Hippocampal formation (tissue), 2 donors: ENCODE data around the gene RMND5B.
A peak's percentile ranks its signal among the peaks of the same experiment; 100 is the strongest.
"Not testable (repeated sequence)": the region's sequence is repeated elsewhere in the genome, so short reads cannot be mapped to it uniquely, and the experiment has no call there.

Experiments used
- DNase-seq, 2 donors: peaks; one replicate each; lab custom pipeline; 2025; lab: John Stamatoyannopoulos, UW

Gene RMND5B

DNA sequence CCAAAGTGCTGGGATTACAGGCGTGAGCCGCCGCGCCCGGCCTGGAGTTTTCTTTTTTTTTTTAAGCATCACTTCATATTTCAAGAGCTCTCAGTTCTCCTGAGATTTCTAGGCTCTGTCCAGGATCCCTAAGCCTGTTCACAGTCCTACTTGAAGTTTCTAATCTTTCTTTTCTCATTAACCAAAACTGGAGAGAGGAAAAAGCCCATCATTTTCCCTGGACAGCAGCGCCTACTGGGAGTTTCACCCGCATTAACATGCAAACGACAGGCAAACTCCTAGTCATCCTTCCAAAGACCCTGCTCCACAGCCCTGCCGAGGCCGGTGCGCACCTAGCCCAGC is 609 bp upstream of the RMND5B start:
- not testable (repeated sequence) for DNase-seq

DNA sequence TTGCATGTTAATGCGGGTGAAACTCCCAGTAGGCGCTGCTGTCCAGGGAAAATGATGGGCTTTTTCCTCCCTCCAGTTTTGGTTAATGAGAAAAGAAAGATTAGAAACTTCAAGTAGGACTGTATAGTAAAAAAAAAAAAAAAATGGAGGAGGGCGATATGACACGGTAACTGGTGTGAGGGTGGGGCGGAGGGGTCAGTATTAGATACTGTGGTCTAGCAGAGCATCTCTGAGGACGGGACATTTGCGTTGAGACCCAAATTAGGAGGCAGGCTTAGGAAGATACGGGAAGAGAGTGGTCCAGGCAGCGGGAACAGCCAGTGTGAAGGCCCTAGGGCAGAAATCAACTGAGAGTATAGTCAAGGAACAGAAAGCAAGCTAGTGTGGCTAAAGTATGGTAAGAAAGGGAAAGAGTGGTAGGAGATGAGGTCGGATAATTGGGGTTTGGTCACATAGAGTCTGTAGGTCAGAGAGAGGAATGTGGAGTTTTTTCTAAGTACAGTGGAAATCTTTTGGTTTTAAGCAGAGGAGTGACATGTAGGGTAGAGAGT is 707 bp downstream of the RMND5B start:
- DNase-seq, result no peak

DNA sequence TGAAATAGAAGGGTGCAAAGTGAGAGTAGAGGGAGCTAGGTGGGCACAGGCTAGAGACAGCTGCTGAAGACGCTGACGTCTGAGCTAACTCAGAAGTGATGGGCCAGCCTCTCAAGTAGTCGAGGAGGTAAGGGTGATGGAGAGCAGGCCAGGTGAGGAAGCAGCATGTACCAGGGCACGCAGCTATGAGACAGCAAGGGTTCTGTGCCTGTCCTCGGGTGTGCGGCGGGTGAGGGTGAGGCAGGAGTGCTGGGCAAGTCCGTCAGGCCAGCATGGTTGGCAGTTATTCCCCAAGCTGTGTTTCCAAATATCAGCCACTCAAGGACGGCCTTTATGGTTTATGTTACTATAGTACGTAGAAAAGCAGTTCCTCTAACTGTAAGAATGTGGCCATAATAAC is 6.2 kb downstream of the RMND5B start:
- DNase-seq, result no peak

DNA sequence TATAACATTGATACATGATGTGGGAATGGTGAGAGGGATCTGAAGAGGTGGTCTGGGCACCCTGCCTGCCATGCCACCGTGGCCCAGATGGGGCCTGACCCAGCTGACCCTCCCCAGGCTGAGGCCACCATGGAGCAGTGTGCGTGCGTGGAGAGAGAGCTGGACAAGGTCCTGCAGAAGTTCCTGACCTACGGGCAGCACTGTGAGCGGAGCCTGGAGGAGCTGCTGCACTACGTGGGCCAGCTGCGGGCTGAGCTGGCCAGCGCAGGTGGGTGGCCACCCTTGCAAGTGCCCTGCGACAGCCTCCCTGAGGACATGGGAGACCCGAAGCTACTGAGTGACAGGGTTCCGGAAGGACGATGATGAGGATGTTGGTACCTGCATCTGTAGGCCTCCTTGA is 7.2 kb downstream of the RMND5B start:
- no peak for DNase-seq

DNA sequence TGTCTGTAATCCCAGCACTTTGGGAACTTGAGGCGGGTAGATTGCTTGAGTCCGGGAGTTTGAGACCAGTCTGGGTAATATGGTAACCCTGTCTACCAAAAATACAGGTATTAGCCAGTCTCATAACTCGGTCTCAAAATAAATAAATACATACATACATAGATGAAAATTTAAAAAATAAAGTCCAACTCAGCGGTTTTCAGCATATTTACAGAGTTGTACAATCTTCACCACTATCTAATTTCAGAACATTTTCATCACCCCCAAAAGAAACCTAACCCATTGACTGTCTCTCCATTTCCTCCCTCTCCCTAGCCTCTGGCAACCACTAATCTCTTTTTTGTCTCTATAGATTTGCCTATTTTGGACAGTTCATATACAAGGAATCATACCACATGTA is 10.7 kb downstream of the RMND5B start:
- DNase-seq, result no peak

DNA sequence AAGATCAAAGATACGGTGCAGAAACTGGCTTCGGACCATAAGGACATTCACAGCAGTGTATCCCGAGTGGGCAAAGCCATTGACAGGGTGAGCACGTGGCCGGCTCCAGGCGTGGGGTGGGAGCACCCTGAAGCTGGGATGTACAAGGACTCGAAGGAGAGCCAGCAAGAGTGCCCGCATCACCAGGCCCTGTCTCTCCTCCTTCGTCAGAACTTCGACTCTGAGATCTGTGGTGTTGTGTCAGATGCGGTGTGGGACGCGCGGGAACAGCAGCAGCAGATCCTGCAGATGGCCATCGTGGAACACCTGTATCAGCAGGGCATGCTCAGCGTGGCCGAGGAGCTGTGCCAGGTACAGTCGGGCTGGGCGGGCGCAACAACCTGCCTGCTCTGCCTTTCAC is 11.8 kb downstream of the RMND5B start:
- no peak for DNase-seq

DNA sequence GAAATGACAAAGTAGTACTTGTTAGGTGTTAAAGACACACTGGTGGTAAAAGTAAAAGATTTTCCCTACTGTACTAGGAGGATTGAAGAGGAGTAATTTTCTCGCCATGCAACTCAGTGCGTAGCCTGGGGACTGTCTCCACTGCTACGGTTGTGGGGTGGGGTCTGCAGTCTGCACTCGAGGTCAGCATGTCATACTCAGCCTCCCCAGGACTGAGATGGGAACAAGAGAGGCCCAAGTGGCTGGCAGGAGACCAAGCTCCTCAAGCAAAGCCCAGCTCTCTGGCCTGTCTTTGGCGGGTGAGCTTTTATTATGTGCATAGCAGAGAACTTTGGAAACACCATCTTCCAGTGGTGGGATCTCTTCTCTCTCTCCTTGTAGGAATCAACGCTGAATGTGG is 12.4 kb downstream of the RMND5B start:
- DNase-seq, result no peak

DNA sequence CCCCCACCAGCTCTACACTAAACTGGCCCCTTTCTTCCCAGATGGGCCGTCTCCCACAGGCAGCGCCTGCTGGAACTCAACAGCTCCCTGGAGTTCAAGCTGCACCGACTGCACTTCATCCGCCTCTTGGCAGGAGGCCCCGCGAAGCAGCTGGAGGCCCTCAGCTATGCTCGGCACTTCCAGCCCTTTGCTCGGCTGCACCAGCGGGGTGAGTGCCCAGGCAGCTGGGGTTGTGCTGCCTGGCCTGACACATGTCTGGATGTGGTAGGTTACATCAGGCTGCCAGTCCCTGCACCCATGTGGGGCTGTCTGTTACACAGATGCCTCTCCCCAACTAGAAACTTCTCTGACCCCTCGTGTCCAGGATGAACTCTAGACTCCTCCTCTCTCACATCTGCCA is 13.1 kb downstream of the RMND5B start:
- DNase-seq, result no peak

DNA sequence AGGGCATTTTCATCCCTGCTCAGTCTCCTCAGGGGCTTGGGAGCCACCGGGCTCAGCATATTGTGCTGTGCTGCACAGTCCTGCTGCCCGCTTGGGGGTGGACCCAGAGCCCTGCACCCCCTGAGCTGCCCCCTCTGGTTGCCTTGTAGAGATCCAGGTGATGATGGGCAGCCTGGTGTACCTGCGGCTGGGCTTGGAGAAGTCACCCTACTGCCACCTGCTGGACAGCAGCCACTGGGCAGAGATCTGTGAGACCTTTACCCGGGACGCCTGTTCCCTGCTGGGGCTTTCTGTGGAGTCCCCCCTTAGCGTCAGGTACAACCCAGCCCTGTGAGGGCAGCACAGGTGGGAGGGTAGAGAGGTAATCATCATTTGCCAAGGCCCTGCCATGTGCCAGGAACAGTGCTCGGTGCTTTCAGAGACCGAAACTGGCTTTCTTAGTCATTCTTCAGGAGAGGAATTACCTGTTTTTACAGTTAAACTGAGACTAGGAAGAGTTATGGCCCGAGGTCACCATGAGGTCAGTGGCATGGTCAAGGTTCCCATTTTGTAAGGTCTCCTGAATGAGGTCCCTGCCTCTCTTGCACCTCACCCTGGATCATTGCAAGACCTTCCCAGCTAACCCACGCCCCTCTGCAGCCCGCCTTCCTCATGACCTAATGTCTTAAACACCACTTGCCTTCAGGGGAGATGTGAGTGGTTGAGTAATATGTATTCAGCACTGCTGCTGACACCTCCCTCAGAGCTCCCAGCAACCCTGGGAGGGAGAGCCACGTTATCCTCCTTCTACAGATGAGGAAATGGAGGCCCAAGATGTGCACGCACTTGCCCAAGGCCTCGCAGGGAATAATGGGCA is 15.4 kb downstream of the RMND5B start:
- DNase-seq, result no peak

DNA sequence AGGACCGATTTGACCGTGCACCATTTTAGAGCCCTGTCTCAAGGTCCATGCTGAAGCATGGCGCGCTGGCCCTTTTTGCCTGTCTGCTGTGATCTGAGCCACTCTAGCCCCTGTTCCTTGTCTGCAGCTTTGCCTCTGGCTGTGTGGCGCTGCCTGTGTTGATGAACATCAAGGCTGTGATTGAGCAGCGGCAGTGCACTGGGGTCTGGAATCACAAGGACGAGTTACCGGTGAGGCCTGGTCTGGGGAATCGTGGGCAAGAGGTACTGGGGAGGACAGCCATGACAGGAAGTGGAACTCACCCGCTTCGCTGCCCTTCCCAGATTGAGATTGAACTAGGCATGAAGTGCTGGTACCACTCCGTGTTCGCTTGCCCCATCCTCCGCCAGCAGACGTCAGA is 16.6 kb downstream of the RMND5B start:
- no peak for DNase-seq

DNA sequence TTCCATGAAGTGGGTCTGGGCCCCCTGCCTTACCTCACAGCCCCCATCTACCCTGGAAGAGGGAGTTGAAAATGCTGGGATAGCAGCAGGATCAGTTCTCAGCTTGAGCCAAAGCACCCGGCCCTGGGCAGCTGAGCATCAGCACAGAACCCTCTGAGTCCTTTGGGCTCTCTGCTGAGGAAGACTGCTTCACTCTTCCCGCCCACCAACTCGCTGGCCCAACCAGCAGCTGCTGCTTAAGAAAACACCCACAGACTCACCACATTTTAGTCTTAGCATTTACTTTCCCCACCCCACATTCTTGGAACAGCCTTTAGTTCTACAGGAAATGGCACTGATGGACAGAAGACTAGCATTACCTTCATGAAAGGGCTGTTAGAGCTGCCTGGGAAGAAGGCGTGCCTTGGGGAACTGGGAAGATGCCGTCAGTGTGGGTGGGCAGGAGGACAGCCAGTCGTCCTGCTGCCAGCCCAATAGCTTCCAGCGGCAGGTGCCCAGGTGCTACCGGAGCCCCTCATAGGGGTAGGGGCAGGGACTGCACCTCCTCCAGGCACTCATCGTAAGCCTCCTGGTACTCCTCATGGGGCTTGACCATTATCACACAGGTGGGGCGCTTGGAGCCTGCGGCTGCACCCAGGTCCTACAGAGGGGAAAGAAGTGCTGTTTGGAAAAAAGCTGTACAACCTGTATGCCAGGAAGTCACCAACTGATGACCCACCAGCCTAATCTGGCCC is 18.6 kb downstream of the RMND5B start:
- DNase-seq, result no peak

DNA sequence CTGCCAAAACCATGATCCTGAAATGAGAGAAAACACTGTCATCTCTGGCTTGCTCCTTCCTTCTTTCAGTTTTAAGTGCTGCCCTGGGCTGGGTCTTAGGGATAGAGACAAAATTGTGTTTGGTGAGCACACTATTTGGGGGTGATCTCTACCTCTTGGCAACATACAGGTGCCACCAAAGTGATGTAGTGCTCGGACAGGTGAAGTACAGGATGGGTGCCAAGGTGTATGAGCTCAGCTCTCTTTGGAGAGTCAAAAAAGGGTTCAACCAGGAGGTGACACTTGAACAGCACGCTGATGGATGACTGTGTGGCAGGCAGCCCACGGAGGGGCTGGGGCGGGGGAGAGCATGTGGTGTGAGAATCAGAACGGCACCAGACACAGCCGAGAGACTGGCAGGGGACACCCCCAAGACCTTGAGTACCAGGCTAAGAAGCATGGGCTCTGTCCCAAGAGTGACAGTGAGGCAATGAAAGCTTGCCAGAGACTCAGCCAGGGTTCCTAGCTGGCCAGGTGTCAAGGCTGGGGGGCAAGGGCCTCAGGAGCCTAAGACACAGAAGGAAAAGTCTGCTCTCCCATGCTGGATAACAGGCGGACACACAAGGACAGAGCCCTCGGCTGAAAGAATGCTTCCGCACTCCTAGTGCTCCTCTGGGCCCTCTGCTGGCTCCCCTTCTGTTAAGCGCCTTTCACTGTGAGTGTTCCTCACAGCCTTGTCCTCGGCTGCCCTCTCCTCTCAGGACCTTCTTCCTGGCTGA is 20.3 kb downstream of the RMND5B start:
- DNase-seq, result no peak

DNA sequence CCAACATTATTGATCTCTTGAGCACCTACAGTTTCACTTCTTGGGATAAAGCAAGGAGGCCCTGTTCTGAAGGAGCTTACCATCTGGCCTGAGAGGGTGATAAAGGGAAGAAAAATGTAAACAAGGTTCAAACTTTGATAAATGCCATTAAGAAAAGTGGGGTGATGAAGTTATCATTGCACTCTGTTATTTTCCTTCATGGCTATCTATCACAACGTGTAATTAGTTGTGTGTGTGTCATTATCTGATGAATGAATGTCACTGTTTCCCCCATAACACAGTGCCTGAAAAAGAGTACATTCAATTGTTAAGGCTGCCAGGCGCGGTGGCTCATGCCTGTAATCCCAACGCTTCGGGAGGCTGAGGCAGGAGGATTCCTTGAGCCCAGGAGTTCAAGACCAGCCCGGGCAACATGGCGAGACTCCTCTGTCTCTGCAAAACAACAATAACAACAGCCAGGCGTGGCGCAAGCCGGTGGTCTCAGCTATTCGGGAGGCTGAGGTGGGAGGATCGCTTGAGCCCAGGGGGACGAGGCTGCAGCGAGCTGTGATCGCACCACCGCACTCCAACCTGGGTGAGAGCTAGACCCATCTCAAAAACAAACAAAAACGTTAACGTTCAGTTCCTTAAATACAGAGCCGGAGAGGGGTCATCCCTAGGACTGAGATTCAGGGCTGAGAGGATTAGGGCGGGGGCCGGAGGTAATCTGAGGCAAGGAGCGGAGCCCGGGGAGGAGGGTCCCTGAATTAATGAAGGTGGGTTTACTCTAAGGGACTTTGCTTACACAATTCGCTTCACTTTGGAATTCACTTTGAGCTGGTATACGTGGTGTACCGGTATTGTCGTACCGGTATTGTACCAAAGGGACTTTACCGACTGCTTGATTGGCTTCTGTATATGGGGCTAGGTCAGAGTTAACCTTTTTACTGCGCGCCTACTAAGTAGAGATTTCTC is 22.0 kb downstream of the RMND5B start:
- DNase-seq, result no peak

DNA sequence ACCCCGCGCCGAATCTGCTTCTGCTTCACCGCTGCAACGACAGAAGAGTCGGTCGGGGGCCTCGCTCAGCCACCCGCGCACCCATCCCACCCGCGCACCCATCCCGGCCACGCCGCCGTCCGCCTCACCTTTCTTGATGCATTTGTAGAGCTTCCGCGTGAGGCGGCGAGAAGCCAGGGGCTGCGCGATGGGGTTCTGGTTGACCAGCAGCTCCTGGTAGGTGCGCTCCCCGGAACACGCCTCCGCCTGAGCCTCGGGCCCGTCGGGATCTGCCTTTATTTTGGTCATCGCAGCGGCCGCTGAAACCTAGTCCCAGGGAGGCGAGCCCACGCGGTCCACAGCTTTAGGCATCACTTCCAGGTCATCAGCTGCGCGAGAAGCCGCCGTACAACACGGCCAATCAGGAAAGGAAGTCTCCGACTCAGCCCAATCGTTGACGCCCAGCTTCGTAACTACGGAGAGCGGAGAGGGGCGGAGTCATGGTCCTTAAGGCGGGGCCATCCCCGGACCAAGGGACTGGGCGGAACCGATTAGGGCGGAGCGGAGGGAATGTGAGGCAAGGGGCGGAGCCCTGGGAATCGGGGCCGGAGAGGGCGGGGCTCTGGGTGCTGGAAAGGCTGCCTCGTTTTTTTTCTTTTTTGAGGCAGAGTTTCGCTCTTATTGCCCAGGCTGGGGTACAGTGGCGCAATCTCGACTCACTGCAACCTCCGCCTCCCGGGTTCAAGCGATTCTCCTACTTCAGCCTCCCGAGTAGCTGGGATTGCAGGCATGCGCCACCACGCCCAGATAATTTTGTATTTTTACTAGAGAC is 22.9 kb downstream of the RMND5B start, which contains the start of gene NHP2:
Gene NHP2, minus strand, starts transcription at position 356 of the 811 bp plus-strand sequence. Its CDS starts 68 bp downstream, at position 288.
- DNase-seq, result peak; percentile 98

DNA sequence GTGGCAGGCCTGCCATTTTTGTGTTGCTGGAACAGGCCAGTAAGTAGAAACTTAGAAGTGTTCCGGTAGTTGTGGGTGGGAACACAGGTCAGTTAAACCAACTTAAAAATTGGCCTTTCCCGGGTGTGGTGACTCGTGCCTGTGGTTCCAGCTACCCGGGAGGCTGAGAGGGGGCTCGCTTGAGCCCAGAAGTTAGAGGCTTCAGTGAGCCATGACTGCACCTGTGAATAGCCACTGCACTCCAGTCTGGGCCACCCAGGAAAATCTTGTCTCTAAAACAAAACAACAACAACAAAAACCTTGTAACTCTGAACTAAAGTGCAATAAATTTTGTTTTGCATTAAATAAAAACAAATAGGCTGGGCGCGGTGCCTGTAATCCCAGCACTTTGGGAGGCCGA is 24.3 kb downstream of the RMND5B start:
- DNase-seq, result no peak

DNA sequence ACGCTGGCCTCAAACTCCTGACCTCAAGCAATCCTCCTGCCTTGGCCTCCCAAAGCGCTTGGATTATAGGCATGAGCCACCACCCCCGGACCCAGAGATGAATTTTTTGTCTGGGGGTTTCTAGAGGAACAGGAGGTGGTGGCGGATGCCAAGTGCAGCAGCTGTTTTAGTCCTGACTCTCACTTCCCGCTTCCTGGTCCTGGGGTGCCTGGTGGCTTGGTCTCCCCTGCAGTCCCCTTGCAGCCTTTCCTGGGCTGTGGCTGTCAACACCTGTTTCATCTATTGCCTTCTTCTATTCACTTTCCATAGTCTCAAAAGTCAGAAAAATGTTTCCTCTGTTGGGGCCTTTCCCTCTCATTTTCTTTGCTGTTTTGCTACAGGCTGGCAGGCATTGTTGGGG is 29.4 kb downstream of the RMND5B start:
- no peak for DNase-seq

DNA sequence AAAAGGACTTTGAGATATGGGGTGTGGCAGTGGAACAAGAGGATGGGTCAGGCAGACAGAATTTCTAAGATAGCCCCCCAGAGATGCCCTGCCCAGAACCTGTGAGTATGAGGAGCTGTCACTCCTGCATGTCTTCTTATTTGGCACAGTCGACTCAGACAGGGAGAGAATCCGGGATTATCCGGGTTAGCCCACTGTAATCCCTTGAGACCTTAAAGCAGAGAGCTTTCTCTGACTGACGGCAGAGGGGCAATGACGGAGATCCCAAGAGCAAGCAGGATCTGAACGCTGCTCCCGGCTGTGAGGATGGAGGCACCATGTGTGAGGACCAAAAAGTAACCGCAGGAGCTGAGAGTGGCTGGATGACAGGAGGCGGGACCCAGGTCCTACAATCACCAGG is 31.7 kb downstream of the RMND5B start:
- no peak for DNase-seq

DNA sequence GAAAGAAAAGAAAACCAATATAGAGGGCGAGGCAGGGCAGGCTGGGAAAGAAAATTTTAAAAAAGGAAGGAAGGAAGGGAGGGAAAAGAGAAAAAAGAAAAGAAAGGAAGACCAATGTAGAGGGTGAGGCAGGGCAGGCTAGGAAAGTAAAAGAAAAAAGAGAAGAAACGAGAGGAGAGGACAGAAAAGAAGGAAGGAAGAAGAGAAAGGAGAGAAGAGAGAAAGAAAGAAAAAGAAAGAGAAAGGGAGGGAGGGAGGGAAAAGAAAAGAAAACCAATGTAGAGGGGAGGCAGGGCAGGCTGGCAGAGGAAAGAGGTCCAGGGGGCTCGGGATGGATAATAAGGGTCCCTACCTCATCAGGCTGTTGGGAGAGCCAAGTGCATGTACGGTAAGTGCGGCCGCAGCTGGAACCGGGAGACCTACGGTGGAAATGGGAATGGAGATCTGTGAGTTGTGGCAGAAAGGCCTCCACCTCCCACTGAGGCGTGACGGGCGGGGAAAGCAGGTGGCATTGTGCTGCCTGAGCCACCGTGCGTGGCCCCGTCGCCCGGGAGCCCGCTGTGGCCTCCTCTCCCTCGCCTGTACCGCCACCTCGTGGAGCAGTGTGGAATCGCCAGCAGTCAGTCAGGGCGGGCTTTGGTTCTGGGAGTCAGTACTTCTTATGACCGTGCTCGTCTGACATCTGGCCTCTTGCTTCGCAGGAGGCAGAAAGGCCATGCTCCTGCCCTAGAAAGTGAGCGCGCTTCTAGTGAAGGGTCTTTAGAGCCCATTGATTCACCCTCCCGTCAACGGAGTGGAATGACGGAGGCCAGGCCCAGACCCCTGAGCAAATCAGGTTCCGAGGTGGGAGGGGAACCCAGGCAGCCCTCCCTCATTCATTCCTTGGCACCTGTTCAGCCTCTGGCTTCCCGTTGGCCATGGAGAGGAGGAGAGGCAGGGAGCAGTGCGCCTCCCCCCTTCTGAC is 33.2 kb downstream of the RMND5B start:
- peak; percentile 63 to 68 for DNase-seq

DNA sequence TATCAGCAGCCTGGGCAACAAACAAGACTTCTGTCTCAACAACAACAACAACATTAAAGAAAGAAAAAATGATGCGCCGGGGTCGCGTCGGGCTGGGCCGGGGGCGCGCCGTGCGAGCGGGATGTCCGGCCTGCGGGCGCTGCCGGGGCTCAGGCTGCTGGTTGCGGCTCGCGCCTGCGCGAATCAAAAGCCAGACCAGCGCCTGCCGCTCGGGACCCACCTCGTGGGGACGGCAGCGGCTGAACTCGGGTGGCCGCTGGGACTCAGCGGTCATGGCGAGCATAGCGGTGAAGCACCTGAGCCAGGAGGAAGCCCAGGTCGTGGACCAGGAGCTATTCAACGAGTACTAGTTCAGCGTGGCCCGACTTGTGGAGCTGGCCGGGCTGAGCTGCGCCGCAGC is 34.8 kb downstream of the RMND5B start:
- DNase-seq, result no peak
